ENCODE data around the gene FAM98A. TPM values are rescaled to one million over a fixed set of nuclear protein-coding genes. Genes with fewer than 3 reads are reported as not detected.

Gene FAM98A
- polyA plus RNA-seq, 1 of the 3 experiments (the other 2 are of a cell fraction), result 231 TPM

GRCh38 chr2:33619028-33619427 is 19.9 kb upstream of the FAM98A start (continued):
- TF ChIP-seq FOSL2 (IDR thresholded peaks at IDR 0.05; ENCODE audit: borderline replicate concordance, low read depth), result no peak
- TF ChIP-seq CTCF (IDR thresholded peaks at IDR 0.05), result no peak
- no peak for TF ChIP-seq FOXJ3 (CRISPR knock-in tag; IDR thresholded peaks at IDR 0.05)

- POLR2A ChIA-PET, result no interaction called here
- no peak for DNase-seq
- Histone ChIP-seq H3K4me1 (ENCODE audit: control insufficient read depth in 1 of 2, insufficient read depth in 2 of 2, low read depth in 1 of 2, low read length in 1 of 2) (no peaks in the 10 kb centered on the region), H3K27me3 (ENCODE audit: insufficient read depth) (no peaks in the 10 kb centered on the region), H3K9ac (no peak overlapping the region), H3K36me3 (replicated peaks in 1 of 2; ENCODE audit: control insufficient read depth in 1 of 2, insufficient read depth in 2 of 2, low read length in 1 of 2) (no peaks in the 10 kb centered on the region), H2AFZ (ENCODE audit: low read depth) (no peak overlapping the region), H3F3A (replicated peaks; ENCODE audit: insufficient read depth) (no peaks in the 10 kb centered on the region), H4K20me1 (ENCODE audit: insufficient read depth) (no peaks in the 10 kb centered on the region), H3K79me2 (ENCODE audit: insufficient read depth) (no peaks in the 10 kb centered on the region), H3K4me2 (no peak overlapping the region), H3K4me3 (ENCODE audit: low read depth in 2 of 2, low read length in 1 of 2) (no peak overlapping the region), H3K9me2 (no peaks in the 10 kb centered on the region), H3K9me3 (no peaks in the 10 kb centered on the region), H3K27ac (ENCODE audit: low read depth in 2 of 2, low read length in 1 of 2) (no peak overlapping the region)
- WGBS (ENCODE audit: low lambda C conversion rate), result 60% methylated on average over 1 of the region's 1 CpG
- TF ChIP-seq IRF3 (IDR thresholded peaks at IDR 0.05; ENCODE audit: low read depth, low read length) (no peak), NFIC (IDR thresholded peaks at IDR 0.05; ENCODE audit: borderline replicate concordance) (no peak), CTCF (IDR thresholded peaks at IDR 0.05) (no peak), RXRA (IDR thresholded peaks at IDR 0.05; ENCODE audit: borderline replicate concordance, low read depth) (no peak), SMC3 (IDR thresholded peaks at IDR 0.05; ENCODE audit: low read depth, low read length) (no peak), ZBTB33 (IDR thresholded peaks at IDR 0.05; ENCODE audit: borderline replicate concordance, low read depth) (no peak), FOSL2 (IDR thresholded peaks at IDR 0.05; ENCODE audit: borderline replicate concordance, low read depth) (no peak), USF1 (IDR thresholded peaks at IDR 0.05; ENCODE audit: borderline replicate concordance, low read depth) (no peak), GATA2 (CRISPR knock-in tag; IDR thresholded peaks at IDR 0.05) (no peak), RFX5 (IDR thresholded peaks at IDR 0.05; ENCODE audit: low read length) (no peak), SIN3A (IDR thresholded peaks at IDR 0.05; ENCODE audit: borderline replicate concordance, low read depth, low read length) (no peak), EP300 (IDR thresholded peaks at IDR 0.05; ENCODE audit: borderline replicate concordance in 1 of 2, low read depth in 1 of 2, low read length in 1 of 2) (no peak), ELF1 (IDR thresholded peaks at IDR 0.05) (no peak), REST (IDR thresholded peaks at IDR 0.05; ENCODE audit: low read depth, low read length) (no peak)
- CTCF ChIA-PET, result interaction anchor here (1.1 kb wide), 1 partner anchor 19 kb away, joined by 4 read pairs; the partner anchor contains the start of gene FAM98A
Measured at GRCh38 chr2:33617989-33618388, 18.9 kb upstream of the FAM98A start.

Data from SK-N-SH (cell line).